GM12878 (cell line): ENCODE measurements around the gene MMAA. TPM values are rescaled to one million over a fixed set of nuclear protein-coding genes. Genes with fewer than 3 reads are reported as not detected.

Experiments used
- ATAC-seq: fragments of 200-7000 bp; cut with Tn5 transposase; 3 replicates; pipeline ENCODE4 v1.9.1; 2020; ENCODE audit warnings: mild to moderate bottlenecking, moderate library complexity
- BruUV-seq: library from RNA; stranded (reverse); fragments of 400-500 nt; replicated peaks from 2 replicates; lab custom pipeline; 2021; lab: Mats Ljungman, UMichigan
- CTCF ChIA-PET: fragments of 300-600 bp; sonication (Branson Sonifier 250); formaldehyde crosslinking; extraction: SDS; loops from one replicate; lab custom pipeline; 2021; ENCODE audit warnings: inconsistent platforms; lab: Yijun Ruan, JAX
- POLR2A ChIA-PET: fragments of 350-600 bp; formaldehyde crosslinking; extraction: SDS; loops from one replicate; lab custom pipeline; 2021; ENCODE audit warnings: inconsistent platforms; lab: Charles Lee
- RAD21 ChIA-PET: fragments of 300-600 bp; sonication (Branson Sonifier 250); formaldehyde crosslinking; loops from one replicate; lab custom pipeline; 2023; ENCODE audit warnings: antibody characterized with exemption; ENCODE audit not compliant: unreplicated experiment; lab: Charles Lee
- SMC1A ChIA-PET: fragments of 300-600 bp; sonication (Branson Sonifier 250); formaldehyde crosslinking; loops from one replicate; lab custom pipeline; 2023; ENCODE audit not compliant: unreplicated experiment, uncharacterized antibody; lab: Charles Lee
- DNase-seq: peaks from one replicate; pipeline ENCODE4 v3.0.0-alpha.2; 2011; ENCODE audit warnings: low read depth, low spot score
- FAIRE-seq: peaks from 3 replicates; lab custom pipeline; 2011; peaks lifted over from hg19 to GRCh38; lab: Jason Lieb, UNC
- H2AFZ ChIP-seq: 2 replicates; pipeline ENCODE4 v1.6.0; 2011; ENCODE audit warnings: low read depth, low read length, control low read depth; ENCODE audit not compliant: control insufficient read depth
- H3K27ac ChIP-seq: 2 replicates; pipeline ENCODE4 v1.5.1; 2011; ENCODE audit warnings: control low read depth; ENCODE audit not compliant: control insufficient read depth, insufficient read depth
- H3K27me3 ChIP-seq, 2 experiments: replicated peaks in 1 of 2; 2 replicates each; pipeline versions ENCODE4 v1.6.0 to v1.6.1; 2011; ENCODE audit warnings: low read length in 1 of 2; ENCODE audit not compliant: control insufficient read depth in 2 of 2, insufficient read depth in 2 of 2
- H3K36me3 ChIP-seq, 2 experiments: 2 replicates each; pipeline ENCODE4 v1.5.1; 2011; ENCODE audit warnings: low read length in 1 of 2; ENCODE audit not compliant: control insufficient read depth in 2 of 2, insufficient read depth in 2 of 2
- H3K4me1 ChIP-seq: 2 replicates; pipeline ENCODE4 v1.6.1; 2011; ENCODE audit warnings: mild to moderate bottlenecking, low read length, moderate library complexity, mixed read lengths; ENCODE audit not compliant: control insufficient read depth, insufficient read depth
- H3K4me2 ChIP-seq: 2 replicates; pipeline ENCODE4 v1.6.0; 2011; ENCODE audit warnings: control low read depth; ENCODE audit not compliant: control insufficient read depth, insufficient read depth
- H3K4me3 ChIP-seq: fragments of 200-600 bp; sonication (generic); 2 replicates; pipeline ENCODE4 v1.5.1; 2016
- H3K79me2 ChIP-seq: 2 replicates; pipeline ENCODE4 v1.6.0; 2011; ENCODE audit warnings: low read length; ENCODE audit not compliant: control insufficient read depth, insufficient read depth
- H3K9ac ChIP-seq: 2 replicates; pipeline ENCODE4 v1.8.0; 2011; ENCODE audit warnings: low read length, control low read depth, mixed read lengths; ENCODE audit not compliant: control insufficient read depth, insufficient read depth
- H3K9me3 ChIP-seq: replicated peaks from 3 replicates; pipeline ENCODE4 v1.5.1; 2011; ENCODE audit warnings: mild to moderate bottlenecking, low read length; ENCODE audit not compliant: control insufficient read depth, insufficient read depth
- H4K20me1 ChIP-seq: 2 replicates; pipeline ENCODE4 v1.6.0; 2011; ENCODE audit not compliant: control insufficient read depth, insufficient read depth
- EZH2 ChIP-seq: IDR thresholded peaks from 2 replicates; pipeline ENCODE4 v1.6.1; 2012; ENCODE audit warnings: low read depth, mild to moderate bottlenecking, control low read depth, inconsistent platforms, low read length, borderline replicate concordance; ENCODE audit not compliant: control insufficient read depth
- PAX8 ChIP-seq: fragments of 450-650 bp; IDR thresholded peaks from 2 replicates; pipeline ENCODE4 v1.6.1; 2017; ENCODE audit warnings: mild to moderate bottlenecking, moderate library complexity
- RELA ChIP-seq: fragments of 450-650 bp; IDR thresholded peaks from 2 replicates; pipeline ENCODE4 v1.8.0; 2014; ENCODE audit warnings: borderline replicate concordance; ENCODE audit not compliant: partially characterized antibody
- ZBED1 ChIP-seq: IDR thresholded peaks from 2 replicates; pipeline ENCODE4 v1.6.1; 2016; ENCODE audit warnings: borderline replicate concordance
- ZBTB4 ChIP-seq: fragments of 450-650 bp; formaldehyde crosslinking; IDR thresholded peaks from 2 replicates; pipeline ENCODE4 v1.4.0; 2022; ENCODE audit warnings: mild to moderate bottlenecking, moderate library complexity
- ZNF207 ChIP-seq: fragments of 450-650 bp; IDR thresholded peaks from 2 replicates; pipeline ENCODE4 v1.6.1; 2014; ENCODE audit warnings: antibody characterized with exemption, mild to moderate bottlenecking, borderline replicate concordance
- ZNF592 ChIP-seq: fragments of 450-650 bp; IDR thresholded peaks from 2 replicates; pipeline ENCODE4 v1.6.1; 2017; ENCODE audit warnings: mild to moderate bottlenecking, moderate library complexity
- in situ Hi-C: fragments of 300-500 bp; cut with MboI; formaldehyde crosslinking; loops from 9 replicates; pipeline ENCODE4 v1.14.3; 2018; ENCODE audit warnings: mixed read lengths
- intact Hi-C: fragments of 100-400 bp; cut with micrococcal nuclease; formaldehyde crosslinking; loops from one replicate; pipeline ENCODE4 v1.14.2; 2022; ENCODE audit not compliant: unreplicated experiment
- polyA plus RNA-seq, 11 experiments: library from polyadenylated mRNA; depleted of rRNA in 4 of 11; unstranded in 6 of 11; stranded (reverse) in 5 of 11; fragments of >200 nt; fragmentation: Nextera tagmentation in 4 of 11; fragmentation: Illumina TruSeq in 1 of 11; extraction: Ambion mirVana in 4 of 11; extraction: Trizol in 1 of 11; gene quantifications; 1 replicate in 1 of 11; 2 replicates in 10 of 11; pipeline versions ENCODE4 v1.2.1 to v1.2.3, GENCODE V29; 2011 to 2016; ENCODE audit warnings: inconsistent platforms in 2 of 11, missing spikeins in 2 of 11, low read depth in 1 of 11
- total RNA-seq, 4 experiments: library from RNA; depleted of rRNA in 3 of 4; stranded (reverse); fragments of >200 nt in 3 of 4; fragmentation: Illumina TruSeq in 1 of 4; extraction: Trizol in 1 of 4; gene quantifications; 2 replicates each; pipeline versions ENCODE4 v1.2.1 to v1.2.3, GENCODE V29; 2013 to 2021

Gene MMAA
- total and polyA plus RNA-seq, 10 of the 15 experiments (the other 5 are each of a cell fraction or from before 2014, with no cell fraction given): 4.5 to 22.6 (median 11.8) TPM

- no peaks in the 10 kb centered on the region for H3K9me3 ChIP-seq
- H3K27me3 ChIP-seq: no peaks in the 10 kb centered on the region
- H3K27ac ChIP-seq: no peak overlapping the region
- ChIA-PET CTCF (interaction anchor here (0.6 kb wide), 1 partner anchor 466 kb away, joined by 4 read pairs; no protein-coding TSS in a partner anchor), RAD21 (no interaction called here), SMC1A (interaction anchor here (1.1 to 1.4 kb wide), 2 partner anchors 9 to 160 kb away, joined by 3 to 4 read pairs; no protein-coding TSS in a partner anchor), POLR2A (no interaction called here)
- no peaks in the 10 kb centered on the region for H4K20me1 ChIP-seq
- no peak overlapping the region for H3K4me2 ChIP-seq
- no peak for ATAC-seq
- no peak overlapping the region for H3K4me3 ChIP-seq
- no peak overlapping the region for H3K9ac ChIP-seq
- no peak for DNase-seq
- no peaks in the 10 kb centered on the region for H3K79me2 ChIP-seq
- TF ChIP-seq ZBED1 (no peak), ZNF207 (no peak), RELA (no peak), ZBTB4 (no peak), ZNF592 (no peak), PAX8 (no peak), EZH2 (no peak)
- H2AFZ ChIP-seq: no peak overlapping the region
- in situ Hi-C loops (no loop called here), intact Hi-C loops (no loop called here)
- no peaks in the 10 kb centered on the region for H3K4me1 ChIP-seq
- no peak for FAIRE-seq
- no TSS peak for BruUV-seq
- no peaks in the 10 kb centered on the region for H3K36me3 ChIP-seq
These were observed 62.3 kb downstream of the MMAA start for GRCh38 chr4:145681518-145681917.
